NCI-H1048 (cell line): ENCODE data around the gene CYP4F2.
"Not testable (repeated sequence)": the region's sequence is repeated elsewhere in the genome, so short reads cannot be mapped to it uniquely, and the experiment has no call there.

Experiments used
- DNase-seq: peaks from one replicate; lab custom pipeline; 2025; lab: John Stamatoyannopoulos, UW

Gene CYP4F2, protein sequence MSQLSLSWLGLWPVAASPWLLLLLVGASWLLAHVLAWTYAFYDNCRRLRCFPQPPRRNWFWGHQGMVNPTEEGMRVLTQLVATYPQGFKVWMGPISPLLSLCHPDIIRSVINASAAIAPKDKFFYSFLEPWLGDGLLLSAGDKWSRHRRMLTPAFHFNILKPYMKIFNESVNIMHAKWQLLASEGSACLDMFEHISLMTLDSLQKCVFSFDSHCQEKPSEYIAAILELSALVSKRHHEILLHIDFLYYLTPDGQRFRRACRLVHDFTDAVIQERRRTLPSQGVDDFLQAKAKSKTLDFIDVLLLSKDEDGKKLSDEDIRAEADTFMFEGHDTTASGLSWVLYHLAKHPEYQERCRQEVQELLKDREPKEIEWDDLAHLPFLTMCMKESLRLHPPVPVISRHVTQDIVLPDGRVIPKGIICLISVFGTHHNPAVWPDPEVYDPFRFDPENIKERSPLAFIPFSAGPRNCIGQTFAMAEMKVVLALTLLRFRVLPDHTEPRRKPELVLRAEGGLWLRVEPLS

GRCh38 chr19:15897738-15898276, at the start of gene CYP4F2:
Gene CYP4F2, minus strand, starts transcription at chr19:15898074. Its CDS starts 463 bp downstream, at chr19:15897611.
- DNase-seq, result no peak

GRCh38 chr19:15945301-15945700, 47.4 kb upstream of the CYP4F2 start:
- DNase-seq, result no peak

DNA sequence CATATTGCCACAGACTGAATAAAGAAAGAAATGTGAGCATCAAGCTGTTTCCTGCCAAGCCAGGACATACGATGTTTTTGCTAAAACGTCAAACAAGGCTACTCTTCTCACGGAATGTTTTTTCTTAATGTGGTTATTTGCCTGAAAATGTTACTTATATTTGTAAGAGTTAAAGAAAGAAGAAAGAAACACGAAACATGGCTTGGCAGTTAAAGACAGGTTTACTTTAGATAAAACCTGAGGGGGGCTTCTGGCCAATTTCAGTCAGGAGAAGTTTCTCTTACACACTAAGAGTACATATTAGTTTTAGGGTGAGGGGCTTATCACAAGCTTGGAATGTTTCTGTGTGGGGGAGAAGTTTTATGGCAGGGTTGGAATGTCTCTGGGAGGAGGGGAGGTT, 46.5 kb upstream of the CYP4F2 start:
- no peak for DNase-seq

- no peak for DNase-seq
These were observed 39.9 kb upstream of the CYP4F2 start for GRCh38 chr19:15937771-15938170.

DNA sequence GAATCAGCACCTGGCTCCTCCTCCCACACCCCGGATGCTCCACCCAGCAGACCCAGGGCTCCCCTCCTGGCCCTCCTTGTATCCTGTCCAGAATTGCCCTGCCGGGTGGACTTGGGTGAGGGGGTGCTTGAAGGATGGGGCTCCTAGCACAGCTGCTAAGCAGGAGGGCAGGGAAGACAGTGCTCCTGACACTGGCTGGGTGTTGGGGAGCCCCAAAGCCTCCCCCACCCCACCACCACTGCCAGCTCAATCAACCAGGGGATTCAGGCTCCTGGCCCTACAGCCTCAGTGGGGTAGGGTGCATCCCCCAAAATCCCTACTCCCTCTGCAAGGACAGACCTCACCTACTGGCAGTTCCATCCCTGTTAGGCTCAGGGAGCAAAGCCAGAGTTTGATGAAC, 39.1 kb upstream of the CYP4F2 start:
- no peak for DNase-seq

DNA sequence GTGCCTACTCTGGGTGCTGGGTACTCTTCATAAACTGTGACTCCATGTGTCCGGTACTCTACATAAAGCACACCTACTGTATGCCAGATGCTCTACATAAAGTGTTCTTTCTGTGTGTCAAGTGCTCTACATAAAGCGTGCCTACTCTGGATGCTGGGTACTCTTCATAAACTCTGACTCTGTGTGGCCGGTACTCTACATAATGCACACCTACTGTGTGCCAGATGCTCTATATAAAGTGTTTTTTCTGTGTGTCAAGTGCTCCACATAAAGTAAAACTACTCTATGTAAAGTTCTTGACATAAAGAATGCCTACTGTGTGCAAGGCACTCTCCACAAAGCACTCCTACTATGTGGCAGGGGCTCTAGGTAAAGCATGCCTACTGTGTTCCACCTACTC, 38.3 kb upstream of the CYP4F2 start:
- no peak for DNase-seq

DNA sequence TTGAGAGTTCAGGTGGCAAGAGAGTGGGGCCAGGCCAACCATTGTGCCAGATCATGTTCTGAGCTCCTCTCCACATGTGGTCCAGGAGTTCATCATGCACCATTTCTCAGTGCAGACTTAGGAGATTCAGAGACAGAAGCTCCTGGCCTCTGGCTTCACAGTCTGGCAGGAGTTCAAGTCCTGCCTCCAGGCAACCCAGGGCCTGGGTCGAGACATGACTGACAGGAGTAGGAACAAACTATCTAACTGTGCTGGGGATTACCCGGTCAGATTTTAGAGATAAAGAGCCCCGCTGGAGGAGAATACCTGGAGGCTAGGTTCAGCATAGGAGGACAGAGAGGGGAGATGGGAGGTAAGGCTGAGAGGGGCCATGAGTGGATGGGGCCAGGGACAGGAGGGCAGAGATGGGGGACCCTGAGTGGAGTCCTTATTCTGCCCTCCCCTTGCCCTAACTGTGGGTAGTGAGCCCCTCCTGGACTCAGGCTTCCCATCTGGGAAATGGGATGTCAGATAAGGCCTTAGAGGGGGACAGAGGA, 37.4 kb upstream of the CYP4F2 start:
- no peak for DNase-seq

DNA sequence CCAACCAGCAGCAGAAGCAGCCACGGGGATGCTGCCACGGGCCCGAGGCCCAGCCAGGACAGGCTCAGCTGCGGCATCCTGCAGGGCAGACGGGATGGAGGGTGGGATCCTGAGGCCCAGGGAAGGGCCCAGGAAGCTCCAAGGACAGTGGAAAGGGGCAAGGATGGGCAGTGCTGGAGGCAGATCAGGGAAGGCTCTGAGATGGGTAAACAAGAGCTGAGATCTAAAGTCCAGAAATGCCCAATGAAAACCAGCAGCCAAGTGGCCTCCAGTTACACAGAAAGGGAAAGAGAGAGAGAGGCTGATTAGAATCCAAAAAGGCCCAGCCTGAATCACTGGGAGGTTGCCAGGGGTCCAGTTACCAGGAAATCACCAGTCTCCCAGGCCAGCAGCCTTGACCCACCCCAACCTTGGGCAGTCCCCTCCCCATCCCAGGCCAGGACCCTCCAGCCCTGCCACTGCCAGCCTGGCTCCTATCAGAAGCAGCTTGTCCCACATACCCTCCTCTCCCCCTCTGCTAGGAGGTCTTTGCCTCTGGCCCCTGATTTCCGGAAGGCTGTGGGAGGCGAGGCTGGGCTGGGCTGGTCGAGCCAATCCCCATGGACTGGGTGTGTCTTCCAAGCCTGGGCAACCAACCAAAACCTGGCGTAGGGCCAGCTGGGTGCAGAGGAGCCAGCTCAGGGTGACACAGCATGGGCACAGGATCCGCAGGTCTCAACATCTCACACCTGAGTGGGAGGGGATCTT, 36.6 kb upstream of the CYP4F2 start, which contains the start of gene CYP4F11:
TSS of gene CYP4F11 (minus strand) at position 198 of the 747 bp plus-strand sequence. CDS start at position 77, 121 bp downstream.
- DNase-seq, result no peak

DNA sequence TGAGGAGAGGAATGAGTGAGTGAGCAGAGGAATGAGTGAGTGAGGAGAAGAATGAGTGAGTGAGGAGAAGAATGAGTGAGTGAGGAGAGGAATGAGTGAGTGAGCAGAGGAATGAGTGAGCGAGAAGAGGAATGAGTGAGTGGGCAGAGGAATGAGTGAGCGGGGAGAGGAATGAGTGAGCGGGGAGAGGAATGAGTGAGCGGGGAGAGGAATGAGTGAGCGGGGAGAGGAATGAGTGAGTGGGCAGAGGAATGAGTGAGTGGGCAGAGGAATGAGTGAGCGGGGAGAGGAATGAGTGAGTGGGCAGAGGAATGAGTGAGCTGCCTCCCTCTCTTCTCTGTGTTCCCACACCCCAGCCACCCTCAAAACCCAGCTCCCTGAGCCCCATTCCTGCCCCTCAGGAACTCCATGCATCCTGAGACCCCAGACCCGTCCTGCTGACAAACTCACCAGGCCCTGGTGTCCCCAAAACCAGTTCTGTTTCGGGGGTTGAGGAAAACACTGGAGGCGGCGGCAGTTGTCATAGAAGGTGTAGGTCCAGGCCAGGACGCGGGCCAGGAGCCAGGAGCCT, 36.0 kb upstream of the CYP4F2 start:
- not testable (repeated sequence) for DNase-seq

GRCh38 chr19:15928321-15928720, 30.4 kb upstream of the CYP4F2 start:
- no peak for DNase-seq

GRCh38 chr19:15926484-15926883, 28.6 kb upstream of the CYP4F2 start:
- DNase-seq, result no peak

- no peak for DNase-seq
These were observed 25.8 kb upstream of the CYP4F2 start for GRCh38 chr19:15923702-15924101.

GRCh38 chr19:15922021-15922420, 24.1 kb upstream of the CYP4F2 start:
- DNase-seq, result no peak

- DNase-seq, result no peak
These were observed 21.4 kb upstream of the CYP4F2 start for GRCh38 chr19:15919243-15919642.

DNA sequence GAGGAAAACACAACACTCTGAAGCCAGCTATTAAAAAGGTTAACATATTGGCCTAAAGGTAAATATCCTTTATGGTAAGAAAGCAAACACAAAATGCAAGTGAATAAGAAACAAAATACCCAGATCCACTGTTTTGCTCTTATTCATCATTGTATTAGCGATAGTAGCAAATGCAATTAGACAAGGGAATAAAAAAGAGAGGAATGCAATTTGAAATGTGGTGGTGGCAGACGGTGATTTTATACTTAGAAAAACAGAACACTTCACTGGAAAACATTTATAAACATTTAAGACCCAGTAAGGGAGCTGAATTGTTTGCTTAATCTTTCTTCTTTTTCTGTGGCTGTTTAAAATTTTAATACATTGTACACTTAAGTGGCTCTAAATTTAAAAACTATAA, 17.2 kb upstream of the CYP4F2 start:
- DNase-seq, result no peak

DNA sequence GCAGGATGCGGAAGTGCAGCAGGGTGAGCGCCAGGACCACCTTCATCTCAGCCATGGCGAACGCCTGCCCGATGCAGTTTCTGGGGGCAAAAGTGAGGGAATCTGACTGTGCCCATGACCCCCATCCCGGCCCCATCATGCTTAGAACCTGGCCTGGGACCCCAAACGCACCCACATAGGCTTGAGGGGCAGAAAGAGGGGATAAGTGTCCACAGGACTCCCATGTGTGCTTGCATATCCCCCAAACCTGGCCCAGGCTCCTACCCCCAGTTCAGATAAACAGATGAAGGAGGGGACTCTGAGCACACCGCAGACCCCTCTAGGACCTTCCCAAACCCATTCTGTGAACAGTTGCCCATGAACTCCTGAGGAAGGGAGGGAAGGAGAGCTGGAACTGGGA, 16.0 kb upstream of the CYP4F2 start:
- DNase-seq, result no peak

DNA sequence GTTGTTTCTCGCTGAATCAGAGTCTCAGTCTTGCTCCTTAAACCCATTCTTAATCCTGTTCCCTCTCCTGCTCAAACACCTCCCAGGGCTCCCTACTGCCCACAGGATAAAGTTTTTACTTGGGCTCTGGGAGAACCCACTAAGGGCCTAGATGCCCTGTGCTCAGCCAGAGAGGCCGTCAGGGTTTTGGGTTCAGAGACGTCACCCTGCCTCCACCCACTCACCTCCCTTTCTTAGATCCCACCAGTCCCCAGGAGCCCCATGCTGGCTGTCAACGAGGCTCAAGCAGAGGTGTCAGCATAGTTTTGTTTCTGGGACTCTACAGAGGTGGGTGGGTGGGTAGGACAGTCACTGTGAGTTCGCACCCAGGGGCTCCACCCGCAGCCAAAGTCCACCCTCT, 15.5 kb upstream of the CYP4F2 start:
- no peak for DNase-seq

- DNase-seq, result no peak
These were observed 13.8 kb upstream of the CYP4F2 start for GRCh38 chr19:15911599-15912235.

- no peak for DNase-seq
These were observed 7.2 kb upstream of the CYP4F2 start for GRCh38 chr19:15905026-15905425.

DNA sequence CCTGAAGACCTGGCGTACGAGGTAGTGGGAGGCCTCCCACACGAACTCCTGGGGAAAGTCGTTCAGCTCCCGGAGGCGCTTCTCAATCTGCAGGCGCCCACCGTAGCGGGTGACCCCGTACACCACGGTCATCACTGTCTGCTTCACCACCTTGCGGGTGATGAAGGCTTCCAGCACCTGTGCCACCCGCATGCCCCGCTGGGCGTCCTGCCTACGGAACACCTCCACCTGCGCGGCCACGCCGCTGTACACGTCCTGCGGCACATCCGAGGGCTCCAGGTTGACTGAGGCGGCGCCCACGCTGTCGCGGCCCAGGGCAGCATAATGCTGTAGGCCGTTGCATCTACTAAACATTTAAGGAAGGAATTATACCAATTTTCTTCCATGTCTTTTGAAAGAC, 5.0 kb upstream of the CYP4F2 start:
- DNase-seq, result not testable (repeated sequence)

GRCh38 chr19:15902254-15902653, 4.4 kb upstream of the CYP4F2 start:
- DNase-seq, result no peak

DNA sequence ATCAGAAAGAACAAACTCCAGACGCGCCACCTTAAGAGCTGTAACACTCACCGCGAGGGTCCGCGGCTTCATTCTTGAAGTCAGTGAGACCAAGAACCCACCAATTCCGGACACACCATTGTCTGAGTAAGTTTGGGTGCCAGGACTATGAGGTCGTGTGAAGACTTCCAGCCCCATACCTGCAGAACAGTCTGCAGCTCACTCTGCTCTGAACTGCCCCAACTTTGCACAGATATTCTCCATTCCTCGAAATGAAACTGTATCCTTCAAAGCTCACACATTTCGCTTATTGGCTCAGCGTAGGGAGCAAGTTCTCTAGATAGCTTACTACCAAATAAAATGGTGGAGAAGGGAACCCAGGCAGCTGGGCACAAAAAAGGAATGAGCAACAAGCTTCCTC, 2.6 kb upstream of the CYP4F2 start:
- DNase-seq, result no peak
